Astrocyte of the cerebellum (primary cell): ENCODE measurements around the gene KIF12.

Experiments
- DNase-seq: peaks from one replicate; pipeline ENCODE4 v3.0.0-alpha.2; 2011; ENCODE audit warnings: low read depth
- H3K4me3 ChIP-seq: 2 replicates; pipeline ENCODE4 v1.5.1; 2011; ENCODE audit warnings: mild to moderate bottlenecking, low read depth, low read length, moderate library complexity
- CTCF ChIP-seq: IDR thresholded peaks from 2 replicates; pipeline ENCODE4 v1.5.1; 2012; ENCODE audit warnings: low read length, low read depth, moderate library complexity, mild to moderate bottlenecking; ENCODE audit errors: missing control alignments
- in situ Hi-C: cut with HindIII; loops from 2 replicates; pipeline ENCODE4 v1.10.0; 2017; ENCODE audit warnings: low sequenced_read_pairs

Gene KIF12

GRCh38 chr9:114119242-114120191, 20.4 kb upstream of the KIF12 start:
- no peak overlapping the region for H3K4me3 ChIP-seq
- in situ Hi-C loops, result no loop called here
- DNase-seq, result no peak
- no peak for TF ChIP-seq CTCF

GRCh38 chr9:114117996-114118830, 19.1 kb upstream of the KIF12 start:
- no peak overlapping the region for H3K4me3 ChIP-seq
- in situ Hi-C loops, result no loop called here
- no peak for DNase-seq
- TF ChIP-seq CTCF, result no peak

GRCh38 chr9:114117614-114117995, 18.5 kb upstream of the KIF12 start:
- no peak for TF ChIP-seq CTCF
- in situ Hi-C loops, result no loop called here
- H3K4me3 ChIP-seq, result no peak overlapping the region
- no peak for DNase-seq

- DNase-seq, result no peak
- in situ Hi-C loops, result no loop called here
- H3K4me3 ChIP-seq, result no peak overlapping the region
- no peak for TF ChIP-seq CTCF
Observed at GRCh38 chr9:114116126-114116747, 17.1 kb upstream of the KIF12 start.

GRCh38 chr9:114115654-114116125, 16.6 kb upstream of the KIF12 start:
- no peak for DNase-seq
- no peak overlapping the region for H3K4me3 ChIP-seq
- in situ Hi-C loops, result no loop called here
- TF ChIP-seq CTCF, result no peak

- in situ Hi-C loops, result no loop called here
- TF ChIP-seq CTCF, result no peak
- no peak overlapping the region for H3K4me3 ChIP-seq
- DNase-seq, result no peak
Observed at GRCh38 chr9:114114364-114114763, 15.3 kb upstream of the KIF12 start.
